Measurements from ENCODE around the gene IL34.
A peak's percentile ranks its signal among the peaks of the same experiment; 100 is the strongest.

DNA sequence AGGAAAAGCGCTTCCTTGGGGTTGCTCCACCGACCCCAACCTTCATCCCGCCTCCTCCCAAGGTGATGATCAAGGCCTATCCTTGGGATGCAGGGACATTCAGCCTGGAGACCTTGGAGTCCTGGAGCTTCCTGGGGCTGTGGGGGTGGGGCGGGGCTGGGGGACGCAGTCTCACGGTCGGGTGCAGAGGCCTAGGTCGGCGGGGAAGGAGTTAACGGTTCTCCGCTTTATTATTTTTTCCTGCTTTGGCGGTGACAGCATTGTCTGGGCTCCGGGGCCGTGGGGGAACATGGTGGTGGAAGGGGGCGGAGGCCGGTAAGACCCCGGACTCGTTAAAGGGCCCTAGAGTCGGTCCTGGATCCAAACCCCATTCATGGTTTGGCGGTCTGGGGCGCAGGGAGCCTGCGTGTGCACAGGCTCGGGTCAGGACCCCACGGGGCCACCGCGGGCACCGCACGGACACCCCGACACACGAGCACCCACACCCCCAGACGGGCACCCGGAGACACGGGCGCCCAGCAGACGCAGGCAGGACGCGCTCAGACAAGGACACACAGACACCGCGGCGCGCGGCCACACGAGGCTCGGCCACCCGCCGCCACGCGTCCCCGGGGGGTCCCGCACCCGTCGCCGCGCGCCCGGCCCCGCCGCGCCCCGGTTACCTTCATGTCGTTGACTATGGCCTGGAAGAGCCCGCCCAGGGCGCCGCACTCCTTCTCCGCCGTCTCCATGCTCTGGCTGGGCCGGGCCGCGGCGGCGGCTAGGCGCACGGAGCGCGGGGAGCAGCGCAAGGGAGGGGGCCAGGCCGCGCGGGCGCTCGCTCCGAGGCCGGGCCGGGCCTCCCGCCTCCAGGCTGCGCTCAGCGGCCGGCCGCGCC lies 38.9 kb downstream of the IL34 start:
- TF ChIP-seq PHF21A (CRISPR knock-in tag; IDR thresholded peaks at IDR 0.05), result 0 out of 2 replicates have a peak, but pooled peaks have one; percentile 25
- TF ChIP-seq, protein P1, sequence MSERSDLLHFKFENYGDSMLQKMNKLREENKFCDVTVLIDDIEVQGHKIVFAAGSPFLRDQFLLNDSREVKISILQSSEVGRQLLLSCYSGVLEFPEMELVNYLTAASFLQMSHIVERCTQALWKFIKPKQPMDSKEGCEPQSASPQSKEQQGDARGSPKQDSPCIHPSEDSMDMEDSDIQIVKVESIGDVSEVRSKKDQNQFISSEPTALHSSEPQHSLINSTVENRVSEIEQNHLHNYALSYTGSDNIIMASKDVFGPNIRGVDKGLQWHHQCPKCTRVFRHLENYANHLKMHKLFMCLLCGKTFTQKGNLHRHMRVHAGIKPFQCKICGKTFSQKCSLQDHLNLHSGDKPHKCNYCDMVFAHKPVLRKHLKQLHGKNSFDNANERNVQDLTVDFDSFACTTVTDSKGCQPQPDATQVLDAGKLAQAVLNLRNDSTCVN (CRISPR knock-in tag; IDR thresholded peaks at IDR 0.05; ENCODE audit: borderline replicate concordance), result no peak
- TF ChIP-seq EZH2 (conservative IDR thresholded peaks at IDR 0.05; ENCODE audit: low read depth, low read length), result no peak
- no peak; the same call in 1 of the 2 replicates for TF ChIP-seq GLI4 (CRISPR knock-in tag; IDR thresholded peaks at IDR 0.05; ENCODE audit: borderline replicate concordance)
